MM.1S (cell line): ENCODE measurements around the gene CEP128.

Experiments
- CTCF ChIP-seq: fragments of 300-600 bp; sonication (generic); IDR thresholded peaks from 2 replicates; pipeline ENCODE4 v1.5.1; 2016; ENCODE audit warnings: antibody characterized with exemption, low read length, mixed read lengths
- EZH2phosphoT487 ChIP-seq: fragments of 300-600 bp; sonication (generic); IDR thresholded peaks from 2 replicates; pipeline ENCODE4 v1.6.1; 2018; ENCODE audit warnings: antibody characterized with exemption, low read length

GRCh38 chr14:80781972-80782367, 159.6 kb downstream of the CEP128 start:
- TF ChIP-seq CTCF: no peak
- no peak for TF ChIP-seq EZH2phosphoT487
